ENCODE results near the gene FBXO41. TPM values are rescaled to one million over a fixed set of nuclear protein-coding genes. Genes with fewer than 3 reads are reported as not detected.
A peak's percentile ranks its signal among the peaks of the same experiment; 100 is the strongest.

Gene FBXO41
- total RNA-seq, 2 experiments from 2014 or later, result 20.4 to 57.9 TPM

- DNase-seq (ENCODE audit: low spot score), result no peak
- no peak overlapping the region for H2AFZ ChIP-seq (ENCODE audit: low read length)
- no peaks in the 10 kb centered on the region for H3K79me2 ChIP-seq (ENCODE audit: insufficient read depth, low read depth, low read length)
- H3K9me3 ChIP-seq (ENCODE audit: low read length), result no peaks in the 10 kb centered on the region
- H4K20me1 ChIP-seq (ENCODE audit: insufficient read depth, low read length), result no peaks in the 10 kb centered on the region
- H3K27ac ChIP-seq (ENCODE audit: low read depth, low read length, poor library complexity, severe bottlenecking), result no peak overlapping the region
- intact Hi-C loops (cut with micrococcal nuclease; ENCODE audit: unreplicated experiment), result no loop called here
- H3K4me1 ChIP-seq (ENCODE audit: insufficient read depth, low read length, poor library complexity, severe bottlenecking), result no peaks in the 10 kb centered on the region
- BruUV-seq (replicated peaks), result no TSS peak
- ChIA-PET CTCF (ENCODE audit: unreplicated experiment) (no interaction called here), POLR2A (no interaction called here)
- H3K4me3 ChIP-seq (ENCODE audit: low read depth, low read length, poor library complexity, severe bottlenecking), result no peak overlapping the region
- H3K36me3 ChIP-seq (ENCODE audit: insufficient read depth, low read length), result no peaks in the 10 kb centered on the region
- H3K4me2 ChIP-seq (ENCODE audit: low read length), result no peak overlapping the region
- no peak for TF ChIP-seq EZH2phosphoT487 (IDR thresholded peaks at IDR 0.05; ENCODE audit: borderline replicate concordance, low read depth, low read length)
- TF ChIP-seq CTCF (conservative IDR thresholded peaks at IDR 0.05; ENCODE audit: low read length), result 0 out of 2 replicates have a peak, but pooled peaks have one; percentile 14
- H3K9me2 ChIP-seq (ENCODE audit: insufficient read depth, low read length), result no peaks in the 10 kb centered on the region
Observed at GRCh38 chr2:73291461-73292315, 7.4 kb upstream of the FBXO41 start.

- TF ChIP-seq CTCF (conservative IDR thresholded peaks at IDR 0.05; ENCODE audit: low read length) (no peak), EZH2phosphoT487 (IDR thresholded peaks at IDR 0.05; ENCODE audit: borderline replicate concordance, low read depth, low read length) (no peak)
- no peak for DNase-seq (ENCODE audit: low spot score)
- no peaks in the 10 kb centered on the region for H3K36me3 ChIP-seq (ENCODE audit: insufficient read depth, low read length)
- no peak overlapping the region for H3K4me2 ChIP-seq (ENCODE audit: low read length)
- H3K27ac ChIP-seq (ENCODE audit: low read depth, low read length, poor library complexity, severe bottlenecking), result no peak overlapping the region
- H3K4me3 ChIP-seq (ENCODE audit: low read depth, low read length, poor library complexity, severe bottlenecking), result no peak overlapping the region
- ChIA-PET CTCF (ENCODE audit: unreplicated experiment) (interaction anchor here (0.6 kb wide), 1 partner anchor 55 kb away, joined by 3 read pairs; no protein-coding TSS in a partner anchor), POLR2A (interaction anchor here (0.6 to 1.2 kb wide), 4 partner anchors 44 to 186 kb away, joined by 3 read pairs; partner anchors contain the start of gene CCT7)
- peaks cover 5% of the 10 kb centered on the region for H3K4me1 ChIP-seq (ENCODE audit: insufficient read depth, low read length, poor library complexity, severe bottlenecking)
- H4K20me1 ChIP-seq (ENCODE audit: insufficient read depth, low read length), result no peaks in the 10 kb centered on the region
- no peak overlapping the region for H2AFZ ChIP-seq (ENCODE audit: low read length)
- BruUV-seq (replicated peaks), result no TSS peak
- no peaks in the 10 kb centered on the region for H3K9me2 ChIP-seq (ENCODE audit: insufficient read depth, low read length)
- H3K79me2 ChIP-seq (ENCODE audit: insufficient read depth, low read depth, low read length), result no peaks in the 10 kb centered on the region
- intact Hi-C loops (cut with micrococcal nuclease; ENCODE audit: unreplicated experiment), result no loop called here
- no peaks in the 10 kb centered on the region for H3K9me3 ChIP-seq (ENCODE audit: low read length)
Observed at GRCh38 chr2:73291093-73291460, 6.8 kb upstream of the FBXO41 start.

Data from OCI-LY7 (cell line).